Measurements from ENCODE around the gene GUCY2D. TPM values are rescaled to one million over a fixed set of nuclear protein-coding genes. Genes with fewer than 3 reads are reported as not detected.

The GUCY2D gene
- total RNA-seq, 1 experiment from 2014 or later = not detected

GRCh38 chr17:7989781-7990655 lies 12.4 kb upstream of the GUCY2D start:
- DNase-seq (ENCODE audit: low read depth) = peak; percentile 68

GRCh38 chr17:7992516-7992915 lies 9.9 kb upstream of the GUCY2D start:
- DNase-seq (ENCODE audit: low read depth) = peak; percentile 77

GRCh38 chr17:7992924-7993323 lies 9.5 kb upstream of the GUCY2D start:
- DNase-seq (ENCODE audit: low read depth) = peak; percentile 14

GRCh38 chr17:7993972-7994589 lies 8.3 kb upstream of the GUCY2D start:
- no peak for DNase-seq (ENCODE audit: low read depth)

GRCh38 chr17:7995724-7996123 lies 6.7 kb upstream of the GUCY2D start:
- no peak for DNase-seq (ENCODE audit: low read depth)

- peak; percentile 49 for DNase-seq (ENCODE audit: low read depth)
Measured at GRCh38 chr17:7997186-7997585, 5.2 kb upstream of the GUCY2D start.

GRCh38 chr17:8002721-8003593 lies 542 bp downstream of the GUCY2D start:
- DNase-seq (ENCODE audit: low read depth) = no peak

GRCh38 chr17:8003594-8004181 lies 1.3 kb downstream of the GUCY2D start:
- DNase-seq (ENCODE audit: low read depth) = no peak

- peak; percentile 59 for DNase-seq (ENCODE audit: low read depth)
Measured at GRCh38 chr17:8004899-8005298, 2.5 kb downstream of the GUCY2D start.

GRCh38 chr17:8005357-8005756 lies 2.9 kb downstream of the GUCY2D start:
- peak; percentile 55 for DNase-seq (ENCODE audit: low read depth)

- no peak for DNase-seq (ENCODE audit: low read depth)
Measured at GRCh38 chr17:8005967-8006730, 3.7 kb downstream of the GUCY2D start.

- DNase-seq (ENCODE audit: low read depth) = no peak
Measured at GRCh38 chr17:8006836-8007680, 4.6 kb downstream of the GUCY2D start.

GRCh38 chr17:8007836-8008235 lies 5.4 kb downstream of the GUCY2D start:
- no peak for DNase-seq (ENCODE audit: low read depth)

- no peak for DNase-seq (ENCODE audit: low read depth)
Measured at GRCh38 chr17:8012045-8012580, 9.7 kb downstream of the GUCY2D start.

- no peak for DNase-seq (ENCODE audit: low read depth)
Measured at GRCh38 chr17:8012996-8013640, 10.7 kb downstream of the GUCY2D start.

- DNase-seq (ENCODE audit: low read depth) = no peak
Measured at GRCh38 chr17:8013731-8014557, 11.5 kb downstream of the GUCY2D start.

- no peak for DNase-seq (ENCODE audit: low read depth)
Measured at GRCh38 chr17:8014558-8014850, 12.1 kb downstream of the GUCY2D start.

All from HT1080 (cell line).